Fibroblast of skin of right biceps (primary cell): ENCODE measurements around the gene MRM3.
"Not testable (repeated sequence)": the region's sequence is repeated elsewhere in the genome, so short reads cannot be mapped to it uniquely, and the experiment has no call there.

ENCODE experiments used
- DNase-seq: peaks from one replicate; pipeline ENCODE4 v3.0.0-alpha.2; 2013

Gene MRM3

DNA sequence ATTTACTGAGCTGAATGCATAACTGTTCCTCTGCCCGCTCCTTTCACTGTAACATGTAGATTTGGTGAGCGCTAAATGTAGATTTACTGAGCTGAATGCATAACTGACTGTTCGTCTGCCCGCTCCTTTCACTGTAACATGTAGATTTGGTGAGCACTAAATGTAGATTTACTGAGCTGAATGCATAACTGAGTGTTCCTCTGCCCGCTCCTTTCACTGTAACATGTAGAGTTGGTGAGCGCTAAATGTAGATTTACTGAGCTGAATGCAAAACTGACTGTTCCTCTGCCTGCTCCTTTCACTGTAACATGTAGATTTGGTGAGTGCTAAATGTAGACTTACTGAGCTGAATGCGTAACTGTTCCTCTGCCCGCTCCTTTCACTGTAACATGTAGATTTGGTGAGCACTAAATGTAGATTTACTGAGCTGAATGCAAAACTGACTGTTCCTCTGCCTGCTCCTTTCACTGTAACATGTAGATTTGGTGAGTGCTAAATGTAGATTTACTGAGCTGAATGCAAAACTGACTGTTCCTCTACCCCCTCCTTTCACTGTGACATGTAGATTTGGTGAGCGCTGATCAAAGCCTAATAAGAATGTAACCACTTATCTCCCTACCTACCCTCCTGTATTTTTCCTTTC is 26.7 kb upstream of the MRM3 start:
- DNase-seq, result not testable (repeated sequence)

DNA sequence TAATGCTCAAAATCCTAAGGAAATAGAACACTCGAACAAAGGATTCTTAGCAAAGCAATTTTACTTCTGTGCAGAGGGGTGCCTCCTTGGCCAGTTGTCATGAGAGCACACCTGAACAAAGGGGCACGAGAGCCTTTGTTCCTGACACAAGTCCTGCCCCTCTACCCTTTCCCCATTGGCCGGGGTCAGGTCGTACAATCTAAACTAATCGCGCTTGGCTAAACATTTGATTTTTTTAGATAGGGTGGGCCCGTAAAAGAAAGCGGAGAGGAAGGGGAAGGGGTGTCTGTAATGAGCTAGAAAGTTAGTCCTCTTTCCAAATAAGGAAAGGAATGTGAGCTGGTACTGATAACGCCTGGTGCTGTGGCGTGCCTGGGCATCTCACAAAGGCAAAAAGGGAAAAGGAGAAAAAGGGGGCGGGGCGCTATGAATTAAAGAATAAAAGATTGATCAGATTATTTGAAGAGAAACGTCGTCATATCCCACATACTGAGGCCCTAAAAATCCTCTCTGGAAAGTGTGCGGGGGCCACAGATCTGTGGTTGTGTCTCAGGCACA is 26.1 kb upstream of the MRM3 start:
- DNase-seq, result not testable (repeated sequence)

DNA sequence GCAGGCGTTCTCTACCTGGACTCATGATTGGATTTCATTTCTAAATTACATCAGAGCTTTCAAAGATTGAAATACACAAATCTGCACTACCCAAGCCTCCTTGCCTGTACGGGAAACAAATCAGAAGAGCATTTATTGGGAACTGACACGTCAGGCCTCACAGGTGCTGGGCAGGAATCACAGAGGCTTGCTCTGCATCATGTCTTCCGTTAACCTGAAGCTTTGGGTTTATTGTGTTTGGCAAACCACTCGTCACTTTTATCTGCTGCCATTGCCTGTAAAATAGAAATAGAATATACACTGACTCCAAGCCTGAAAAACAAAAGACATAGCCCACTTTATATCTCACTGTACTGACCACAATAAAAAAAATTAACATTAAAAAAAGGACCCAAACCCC is 22.2 kb upstream of the MRM3 start:
- DNase-seq, result no peak

DNA sequence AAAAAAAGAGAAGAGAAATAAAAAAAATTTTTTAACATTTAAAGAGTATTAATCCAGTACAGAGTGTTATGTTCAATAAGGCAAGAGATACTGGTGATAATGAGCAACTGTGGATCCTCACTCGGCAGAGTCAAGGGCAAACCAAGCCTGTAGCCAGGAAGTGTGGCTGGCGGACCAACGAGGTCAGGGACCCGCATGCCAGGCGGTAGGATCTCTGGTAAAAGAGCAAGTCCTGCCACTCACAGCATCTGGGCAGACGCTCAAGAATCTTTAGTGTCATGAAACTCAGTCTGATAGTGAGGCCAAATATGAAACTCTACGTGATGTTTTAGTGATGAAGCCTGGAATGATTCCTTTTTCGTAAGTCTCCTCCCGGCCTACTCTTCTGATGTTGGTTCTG is 21.8 kb upstream of the MRM3 start:
- DNase-seq, result no peak

DNA sequence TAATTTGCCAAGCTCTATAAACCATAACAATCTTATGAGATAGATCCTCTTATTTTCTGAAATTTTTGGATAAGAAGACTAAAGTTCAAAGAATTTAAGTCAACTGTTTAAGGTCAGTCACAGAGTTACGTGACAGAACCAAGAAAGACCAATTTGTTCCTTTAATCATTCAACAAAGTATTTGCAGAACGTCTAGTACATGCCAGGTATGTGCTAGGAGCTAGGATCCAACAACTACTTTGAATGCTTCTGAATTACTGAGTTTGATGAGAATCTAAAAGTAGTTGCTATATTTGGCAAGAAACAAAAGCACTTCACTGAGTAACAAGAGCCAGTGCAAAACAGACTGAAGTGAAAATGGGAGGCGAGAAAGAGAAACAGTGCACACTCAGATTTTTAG is 15.1 kb upstream of the MRM3 start:
- DNase-seq, result no peak

DNA sequence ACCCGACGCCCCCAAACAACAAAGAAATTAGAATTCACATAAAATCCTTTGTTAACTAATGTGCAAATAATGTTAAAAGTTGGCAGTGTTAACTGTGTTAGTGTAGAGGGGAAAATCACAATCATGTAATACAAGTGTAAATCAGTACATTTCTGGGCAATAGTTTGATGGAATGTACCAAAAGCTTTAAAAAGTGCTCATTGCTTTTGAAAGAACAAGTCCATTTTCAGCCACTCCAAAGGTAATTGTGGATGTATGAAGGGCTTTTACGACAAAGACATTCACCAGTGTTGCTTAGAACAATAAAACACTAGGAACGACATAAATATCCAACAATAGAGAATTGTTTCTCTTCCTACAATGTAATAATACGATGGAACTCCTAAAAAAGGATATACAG is 9.1 kb upstream of the MRM3 start:
- DNase-seq, result no peak

DNA sequence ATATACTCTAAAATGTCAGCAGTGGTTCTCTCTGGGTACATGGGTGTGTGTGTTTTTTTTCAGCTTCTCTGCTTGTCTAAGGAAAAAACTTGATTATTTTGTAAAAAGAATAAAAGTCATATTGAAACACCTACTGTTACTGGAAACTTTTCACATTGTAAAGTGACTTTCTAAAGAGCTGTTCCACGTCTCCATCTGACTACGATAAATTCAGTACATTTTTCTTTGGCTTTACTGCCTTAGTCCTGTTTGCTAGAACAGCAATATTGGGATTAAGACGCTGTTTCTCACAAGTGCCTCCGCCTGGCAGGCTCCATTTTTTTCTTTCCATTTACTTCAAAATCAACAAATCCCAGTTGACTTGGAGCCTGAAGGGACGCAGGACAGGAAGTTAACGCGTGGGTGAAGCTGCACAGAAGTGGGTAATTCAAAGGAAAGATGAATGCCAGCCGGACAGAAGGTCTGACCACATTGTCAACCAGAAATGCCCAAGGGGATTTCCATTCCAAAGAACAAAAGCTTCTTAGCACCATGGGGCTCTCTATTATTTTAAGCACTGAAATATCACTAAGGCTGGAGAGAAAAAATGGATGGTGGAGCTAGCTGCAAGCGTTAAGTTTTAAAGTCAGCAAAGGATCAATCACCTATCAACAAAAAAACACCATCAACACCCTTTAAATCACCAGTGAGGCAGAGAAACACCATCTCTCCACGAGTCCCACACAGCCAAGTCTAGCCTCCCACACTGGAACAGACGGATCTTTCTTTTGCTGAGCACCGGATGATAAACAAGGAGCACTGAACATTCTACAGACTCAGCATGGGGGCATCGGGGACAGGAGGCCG is 8.5 kb upstream of the MRM3 start:
- DNase-seq, result no peak

DNA sequence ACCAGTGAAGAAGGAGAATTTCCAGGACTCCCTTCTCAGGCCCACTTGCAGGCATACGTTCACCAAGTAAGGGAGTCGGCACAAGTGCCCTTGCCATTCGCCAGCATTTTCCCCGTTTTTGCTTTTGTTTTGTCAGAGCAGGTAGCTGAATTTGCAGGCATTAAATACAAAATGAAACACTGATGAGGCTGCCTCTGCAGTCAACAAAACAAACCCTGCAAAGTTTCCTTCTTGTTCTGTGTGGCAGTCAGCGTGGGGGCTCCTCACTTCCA is 7.9 kb upstream of the MRM3 start:
- DNase-seq, result no peak

DNA sequence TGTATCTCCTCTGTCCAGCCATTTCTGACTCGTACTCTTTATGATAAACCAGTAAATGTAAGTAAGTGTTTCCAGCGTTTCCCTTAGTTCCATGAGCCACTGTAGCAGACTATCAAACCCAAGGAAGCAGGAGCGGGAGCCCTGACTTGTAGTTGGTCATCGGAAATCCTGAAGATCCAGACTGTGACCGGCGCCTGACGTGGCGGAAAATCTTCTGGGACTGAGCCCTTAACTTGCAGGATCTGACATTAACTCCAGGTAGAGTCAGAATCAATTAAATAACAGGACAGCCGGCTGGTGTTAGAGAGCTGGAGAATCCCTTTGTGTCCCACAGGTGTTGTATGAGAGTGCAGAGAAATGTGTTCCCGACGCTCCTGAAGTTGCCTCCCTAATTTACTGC is 4.1 kb upstream of the MRM3 start:
- DNase-seq, result no peak

DNA sequence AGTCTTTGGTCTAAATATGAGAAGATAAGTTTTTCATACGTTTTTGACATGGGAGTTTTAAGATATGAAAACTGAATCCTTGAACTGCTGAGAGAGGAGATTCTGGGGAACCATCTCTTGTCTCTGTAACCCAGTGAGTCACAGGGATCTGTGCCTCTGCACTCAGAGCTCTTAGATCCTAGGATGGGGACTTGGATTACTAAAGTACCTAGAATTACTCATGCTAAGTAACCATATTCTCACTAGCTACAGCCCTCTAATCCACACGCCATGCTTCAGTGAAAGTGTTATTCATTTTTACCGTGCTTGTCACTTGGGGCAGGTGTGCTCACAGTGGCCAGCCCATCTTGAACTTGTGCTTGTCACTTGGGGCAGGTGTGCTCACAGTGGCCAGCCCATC is 2.0 kb downstream of the MRM3 start:
- DNase-seq, result no peak

DNA sequence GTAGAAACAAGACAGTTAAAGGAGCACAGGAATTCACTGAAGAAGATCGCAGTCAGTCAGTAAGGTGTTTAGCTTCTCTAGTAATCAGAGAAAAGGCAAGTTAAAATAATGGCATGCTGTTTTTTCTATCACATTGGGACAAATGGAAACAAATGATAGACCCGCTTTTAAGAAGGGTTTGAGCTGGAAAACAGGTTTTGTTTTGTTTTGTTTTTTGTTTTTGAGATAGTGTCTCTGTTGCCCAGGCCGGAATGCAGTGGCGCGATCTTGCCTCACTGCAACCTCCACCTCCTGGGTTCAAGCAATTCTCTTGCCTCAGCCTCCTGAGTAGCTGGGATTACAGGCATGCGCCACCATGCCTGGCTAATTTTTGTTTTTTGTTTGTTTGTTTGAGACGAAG is 3.7 kb downstream of the MRM3 start:
- not testable (repeated sequence) for DNase-seq

DNA sequence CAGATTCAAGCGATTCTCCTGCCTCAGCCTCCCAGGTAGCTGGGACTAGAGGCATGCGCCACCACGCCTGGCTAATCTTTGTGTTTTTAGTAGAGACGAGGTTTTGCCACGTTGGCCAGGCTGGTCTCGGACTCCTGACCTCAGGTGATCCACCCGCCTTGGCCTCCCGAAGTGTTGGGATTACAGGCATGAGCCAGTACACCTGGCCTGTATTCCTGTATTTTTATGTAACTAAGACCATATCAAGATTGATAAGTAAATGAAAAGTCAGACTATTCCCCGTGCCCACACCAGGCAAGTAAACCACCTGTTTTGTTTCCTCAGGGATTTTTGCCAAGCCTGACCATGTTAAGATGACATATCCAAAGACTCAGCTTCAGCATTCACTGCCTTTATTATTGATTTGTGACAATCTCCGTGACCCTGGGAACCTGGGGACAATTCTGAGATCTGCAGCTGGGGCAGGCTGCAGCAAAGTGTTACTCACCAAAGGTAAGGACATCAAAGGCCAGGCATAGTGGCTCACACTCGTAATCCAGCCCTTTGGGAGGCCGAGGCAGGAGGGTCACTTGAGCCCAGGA is 5.6 kb downstream of the MRM3 start:
- no peak for DNase-seq

DNA sequence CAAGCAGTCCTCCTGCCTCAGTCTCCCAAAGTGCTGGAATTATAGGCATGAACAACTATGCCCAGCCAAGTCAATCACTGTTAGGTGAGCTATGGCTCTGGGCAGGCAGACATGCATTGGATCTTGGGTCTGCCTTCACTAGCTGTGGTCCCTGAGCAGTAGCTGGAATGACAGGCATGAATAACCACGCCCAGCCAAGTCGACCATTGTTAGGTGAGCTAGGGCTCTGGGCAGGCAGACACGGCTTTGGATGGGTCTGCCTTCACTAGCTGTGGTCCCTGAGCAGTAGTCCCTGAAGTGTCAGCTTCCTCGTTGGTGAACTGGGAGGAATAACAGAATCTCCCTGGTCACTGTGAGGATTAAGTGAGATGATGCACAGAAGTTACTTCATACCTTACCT is 6.4 kb downstream of the MRM3 start:
- DNase-seq, result no peak

DNA sequence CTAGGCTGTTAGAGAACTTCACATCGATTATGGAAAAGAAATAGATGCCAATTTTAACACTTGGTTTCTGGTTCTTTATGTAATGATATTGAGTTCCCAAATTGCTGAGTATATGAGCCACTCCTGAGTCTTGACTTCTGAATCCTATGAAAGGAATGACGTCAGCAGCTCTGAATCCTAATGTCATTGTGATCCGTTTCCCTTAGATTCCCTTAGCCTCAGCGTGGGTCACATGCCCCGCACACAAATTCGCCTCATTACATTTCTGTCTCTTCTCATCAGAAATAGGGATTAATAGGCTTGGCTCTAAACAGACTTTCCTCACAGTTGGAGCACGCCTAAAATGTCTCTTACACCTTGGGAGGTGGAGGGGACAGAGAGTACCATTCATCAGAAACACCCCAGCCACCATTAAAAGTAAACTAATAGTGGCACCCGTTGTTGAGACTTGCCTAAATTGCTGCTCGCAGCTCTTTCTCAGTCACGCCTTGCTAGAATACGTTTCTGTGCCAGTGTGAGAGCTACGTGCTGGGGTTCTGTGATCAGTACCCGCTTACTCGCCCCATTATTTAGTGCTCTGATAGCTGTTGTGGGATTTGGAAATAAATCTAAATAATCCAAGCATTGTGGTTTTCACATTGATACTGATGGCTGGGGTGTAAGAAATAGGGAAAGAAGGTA is 7.1 kb downstream of the MRM3 start:
- peak; percentile 24 for DNase-seq

DNA sequence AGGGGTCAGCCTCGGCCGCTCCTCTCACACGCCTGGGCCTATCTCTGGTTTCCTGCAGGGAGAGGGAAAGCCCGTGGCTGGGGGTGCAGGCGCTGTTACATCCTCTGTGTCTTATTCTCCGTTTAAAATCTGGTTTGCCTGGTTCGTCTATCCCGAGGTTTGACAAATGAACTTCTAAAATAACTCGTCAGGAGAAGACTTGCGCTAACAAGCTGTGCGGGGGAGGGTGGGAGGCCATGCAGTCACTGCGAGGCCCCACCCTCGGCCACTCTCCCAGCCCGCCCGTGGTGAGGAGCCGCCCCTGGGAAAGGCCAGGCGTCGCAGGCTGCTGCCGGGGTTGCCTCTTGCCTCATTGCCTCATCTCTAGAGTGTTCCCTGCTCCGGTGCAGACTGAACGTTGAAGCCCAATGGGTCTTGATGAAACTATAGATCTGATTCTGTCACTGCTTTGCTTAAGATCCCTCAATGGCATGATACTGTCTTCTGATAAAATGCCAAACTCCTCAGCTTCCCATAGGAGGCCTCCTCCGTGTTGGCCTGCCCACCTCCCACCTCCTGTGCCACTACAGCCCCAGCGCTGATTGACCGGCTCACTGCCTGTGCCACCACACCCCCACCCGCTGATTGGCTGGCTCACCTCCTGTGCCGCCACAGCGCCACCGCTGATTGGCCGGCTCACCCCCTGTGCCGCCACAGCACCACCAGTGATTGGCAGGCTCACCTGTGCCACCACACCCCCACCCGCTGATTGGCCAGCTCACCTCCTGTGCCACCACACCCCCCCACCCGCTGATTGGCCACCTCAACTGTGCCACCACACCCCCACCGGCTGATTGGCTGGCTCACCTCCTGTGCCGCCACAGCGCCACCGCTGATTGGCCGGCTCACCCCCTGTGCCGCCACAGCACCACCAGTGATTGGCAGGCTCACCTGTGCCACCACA is 8.0 kb downstream of the MRM3 start:
- peak; percentile 62 for DNase-seq

DNA sequence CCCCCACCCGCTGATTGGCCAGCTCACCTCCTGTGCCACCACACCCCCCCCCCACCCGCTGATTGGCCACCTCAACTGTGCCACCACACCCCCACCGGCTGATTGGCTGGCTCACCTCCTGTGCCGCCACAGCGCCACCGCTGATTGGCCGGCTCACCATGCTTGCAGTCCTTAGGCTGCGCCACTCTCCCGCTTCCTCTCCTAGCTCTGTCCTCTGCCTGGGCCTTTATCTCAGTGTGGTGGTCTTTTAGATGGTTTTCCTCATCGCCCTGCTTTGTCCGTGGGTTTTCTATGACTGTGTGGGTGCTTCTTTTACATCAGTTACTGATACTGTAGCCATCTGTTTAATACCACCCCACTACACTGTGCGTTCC is 8.7 kb downstream of the MRM3 start:
- DNase-seq, result peak; percentile 30

DNA sequence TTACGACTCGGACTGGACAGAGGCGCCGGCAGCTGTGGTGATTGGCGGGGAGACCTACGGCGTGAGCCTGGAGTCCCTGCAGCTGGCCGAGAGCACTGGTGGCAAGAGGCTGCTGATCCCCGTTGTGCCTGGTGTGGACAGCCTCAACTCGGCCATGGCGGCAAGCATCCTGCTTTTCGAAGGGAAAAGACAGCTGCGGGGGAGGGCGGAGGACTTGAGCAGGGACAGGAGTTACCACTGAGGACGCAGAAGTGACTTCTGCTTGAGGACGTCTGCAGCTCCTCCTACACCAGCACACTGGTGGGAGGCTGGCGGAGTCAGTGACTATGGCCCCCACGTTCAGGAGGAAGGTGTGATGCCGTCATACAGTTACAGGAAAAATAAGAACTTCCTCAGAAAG is 9.7 kb downstream of the MRM3 start:
- no peak for DNase-seq

DNA sequence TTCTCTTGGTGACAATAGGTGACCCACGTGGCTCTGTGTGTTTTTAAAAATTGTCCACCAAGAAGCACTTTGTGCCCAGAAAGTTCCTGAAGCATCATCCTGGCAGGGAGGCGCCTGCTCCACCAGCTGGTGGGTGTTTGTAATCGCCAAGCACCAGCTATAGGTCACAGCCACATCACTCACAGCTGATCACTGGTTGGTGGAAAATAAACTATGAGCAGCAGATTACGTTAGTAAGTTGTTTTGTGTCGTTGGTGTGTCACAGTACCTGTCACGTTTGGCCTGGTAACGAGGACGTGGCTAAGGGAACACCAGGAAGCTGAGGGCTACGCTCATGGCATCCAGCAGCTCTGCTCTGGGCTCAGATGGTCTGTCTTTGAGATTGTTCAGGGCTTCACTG is 10.1 kb downstream of the MRM3 start:
- no peak for DNase-seq

DNA sequence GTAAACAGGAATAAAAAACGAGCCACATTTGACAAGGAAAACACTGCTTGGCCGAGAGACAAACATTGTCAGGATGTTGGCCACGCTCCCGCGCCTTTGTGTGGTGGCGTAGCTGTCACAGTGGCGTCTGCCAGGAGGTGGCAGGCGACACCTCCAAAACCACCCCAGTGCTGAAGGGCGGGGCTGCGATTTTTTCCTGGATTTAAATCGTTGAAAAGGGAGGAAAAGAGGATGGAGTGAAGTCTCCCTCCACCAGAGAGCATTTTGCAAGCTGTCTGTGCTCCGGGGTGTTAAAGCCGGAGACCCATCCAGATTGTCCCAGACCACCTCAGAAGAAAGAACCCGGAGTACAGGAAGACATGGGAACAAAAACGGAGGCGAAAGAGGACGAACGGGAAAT is 12.7 kb downstream of the MRM3 start:
- peak; percentile 79 for DNase-seq

DNA sequence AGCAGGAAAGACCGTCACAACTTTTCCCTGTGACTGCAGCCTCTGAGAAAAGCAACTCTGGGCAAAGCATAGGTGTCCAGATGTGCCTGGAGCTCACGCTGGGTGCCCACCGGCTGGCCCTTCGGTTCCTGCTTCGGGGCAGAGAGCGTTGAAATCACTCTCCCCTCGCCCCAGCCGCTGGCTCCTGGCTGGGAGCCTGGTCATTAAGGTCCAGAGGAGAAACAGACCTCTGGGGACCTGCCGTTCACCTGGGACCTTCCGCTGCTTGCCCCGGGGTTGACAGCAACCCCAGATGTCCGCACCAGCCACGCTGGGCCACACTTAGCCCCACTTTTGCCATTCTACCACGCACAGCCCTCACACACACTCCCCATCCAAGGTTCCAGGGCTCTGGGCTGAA is 13.1 kb downstream of the MRM3 start:
- DNase-seq, result no peak

DNA sequence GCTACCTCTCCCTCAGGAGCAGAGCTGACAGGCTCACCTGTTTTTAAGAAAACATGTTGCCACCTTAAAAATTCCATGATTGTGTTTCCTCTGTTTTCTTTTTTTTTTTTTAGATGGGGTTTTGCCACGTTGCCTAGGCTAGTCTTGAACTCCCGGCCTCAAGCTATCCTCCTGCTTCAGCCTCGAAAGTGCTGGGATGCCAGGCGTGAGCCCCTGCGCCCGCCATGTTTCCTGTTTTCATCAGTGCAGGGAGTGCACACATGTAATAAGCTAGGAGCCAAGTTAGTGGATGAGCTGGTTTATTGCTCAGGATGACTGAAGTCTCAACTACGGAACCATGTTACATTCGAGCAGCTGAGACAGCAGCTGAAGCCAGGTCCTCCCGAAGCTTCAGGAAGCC is 13.6 kb downstream of the MRM3 start:
- DNase-seq, result no peak

DNA sequence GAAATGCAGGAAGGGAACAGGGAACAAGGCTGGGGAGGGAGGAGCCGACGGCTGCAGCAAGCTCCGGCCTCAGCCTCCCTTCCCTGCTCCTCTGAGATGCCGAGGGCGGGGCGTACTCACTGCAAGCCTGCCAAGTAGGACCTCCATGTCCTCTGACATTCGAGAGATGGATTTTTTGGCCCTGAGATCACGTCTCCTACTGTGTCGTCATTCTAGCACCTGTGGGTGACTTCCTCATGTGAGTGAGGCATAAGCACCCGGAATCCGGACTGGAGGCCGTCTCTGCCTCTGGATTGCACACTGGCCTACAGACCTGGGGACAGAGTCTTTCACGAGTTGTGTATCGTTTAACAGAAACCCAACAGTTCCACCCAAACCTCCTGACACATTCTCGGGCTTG is 14.5 kb downstream of the MRM3 start:
- DNase-seq, result no peak
